A549 treated with AZD9567 at 1 μM for 4 hours (cell line): ENCODE results near the gene TMEM91. TPM values are rescaled to one million over a fixed set of nuclear protein-coding genes. Genes with fewer than 3 reads are reported as not detected.

Experiments used
- total RNA-seq: library from RNA; stranded (reverse); fragments of 200-300 nt; extraction: Qiagen RNA extraction; gene quantifications from 5 replicates; pipeline ENCODE4 v1.2.3, GENCODE V29; 2022; ENCODE audit not compliant: insufficient read depth

The TMEM91 gene
- total RNA-seq = 4.2 to 5.2 TPM (median 4.8 TPM) in 4 of 5 replicates, not detected in the other

DNA sequence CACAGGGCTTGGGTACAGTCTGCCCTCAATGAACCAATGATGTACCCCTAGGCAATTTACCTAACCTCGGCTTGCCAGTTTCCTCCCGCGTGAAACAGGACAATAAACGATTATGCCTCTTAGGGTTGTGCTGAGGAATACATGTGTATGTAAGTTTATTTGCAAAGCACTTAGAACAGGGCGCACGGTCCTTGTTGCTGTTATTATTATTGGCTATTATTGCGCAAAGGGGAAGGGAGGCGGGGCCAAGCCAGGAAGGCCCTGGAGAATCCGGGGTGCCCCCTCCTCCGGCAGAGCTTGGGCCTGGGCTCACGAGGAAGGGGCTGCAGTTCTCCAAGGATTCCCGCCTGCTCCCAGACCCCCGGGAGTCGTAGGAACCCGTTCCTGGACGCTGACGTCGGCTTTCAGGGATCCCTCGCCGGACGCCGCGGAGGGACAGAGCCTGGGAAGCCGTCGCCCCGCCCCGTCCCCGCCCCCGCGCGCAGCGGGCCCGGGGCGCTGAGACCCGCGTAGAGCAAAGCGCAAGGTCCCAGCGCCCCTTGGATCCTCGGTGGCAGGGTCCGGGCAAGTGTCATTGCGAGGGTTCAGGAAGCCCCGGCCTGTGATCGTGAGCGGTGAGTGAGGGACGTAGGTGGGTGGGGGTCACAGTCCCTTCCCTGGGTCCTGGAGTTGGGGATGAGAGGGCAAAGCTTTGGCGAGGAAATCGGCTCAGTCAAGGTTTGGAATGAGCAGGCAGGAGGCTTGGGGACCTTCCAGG, at the start of gene TMEM91:
Gene TMEM91 (plus strand): TSS at position 293 of the 757 bp plus-strand sequence. CDS start 1,777 bp downstream, outside the sequence.

DNA sequence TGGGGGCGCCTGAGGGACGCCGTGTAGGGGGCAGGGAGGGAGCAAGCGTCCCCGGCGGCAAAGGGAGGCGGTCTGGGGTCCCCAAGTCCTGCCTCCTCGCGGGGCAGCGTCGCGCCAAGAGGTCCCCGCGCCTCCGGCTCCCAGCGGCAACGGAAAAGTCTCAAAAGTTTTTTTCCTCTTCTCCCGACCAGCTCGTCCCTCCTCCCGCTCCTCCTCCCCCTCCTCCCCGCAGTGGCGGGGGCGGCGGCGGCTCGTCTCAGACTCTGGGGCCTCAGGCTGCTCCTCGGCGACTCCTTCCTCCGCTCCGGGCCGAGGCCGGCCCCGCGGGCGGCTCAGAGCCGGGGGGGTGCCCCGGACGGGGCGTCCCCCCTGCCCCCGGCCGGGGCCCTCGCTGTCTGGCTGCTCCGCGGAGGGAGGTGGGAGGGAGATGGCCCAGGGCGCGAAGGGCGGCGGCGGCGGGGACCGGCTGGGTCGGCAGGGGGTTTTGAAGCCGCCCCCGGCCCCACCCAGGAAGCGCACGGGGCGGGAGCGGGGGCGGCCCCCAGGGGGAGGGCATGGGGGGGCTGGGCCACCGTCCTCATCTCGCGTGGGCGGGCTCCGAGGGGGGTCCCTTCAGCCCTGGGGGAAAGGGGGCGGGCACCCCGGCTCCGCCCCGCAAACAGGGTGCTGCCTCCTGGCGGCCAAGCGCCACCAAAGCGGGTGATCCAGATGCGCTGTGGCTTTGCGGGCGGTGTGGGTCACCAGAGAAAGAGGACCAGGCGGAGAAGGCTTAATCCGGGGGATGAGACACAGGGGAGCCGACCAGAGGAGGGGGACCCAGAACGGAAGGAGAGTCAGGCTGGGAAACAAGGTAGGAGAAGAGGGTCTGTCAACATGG, 22.6 kb upstream of the TMEM91 start, which contains the start of gene TGFB1:
Gene TGFB1 (minus strand): TSS at position 457 of the 877 bp plus-strand sequence. CDS start 878 bp downstream, outside the sequence.

DNA sequence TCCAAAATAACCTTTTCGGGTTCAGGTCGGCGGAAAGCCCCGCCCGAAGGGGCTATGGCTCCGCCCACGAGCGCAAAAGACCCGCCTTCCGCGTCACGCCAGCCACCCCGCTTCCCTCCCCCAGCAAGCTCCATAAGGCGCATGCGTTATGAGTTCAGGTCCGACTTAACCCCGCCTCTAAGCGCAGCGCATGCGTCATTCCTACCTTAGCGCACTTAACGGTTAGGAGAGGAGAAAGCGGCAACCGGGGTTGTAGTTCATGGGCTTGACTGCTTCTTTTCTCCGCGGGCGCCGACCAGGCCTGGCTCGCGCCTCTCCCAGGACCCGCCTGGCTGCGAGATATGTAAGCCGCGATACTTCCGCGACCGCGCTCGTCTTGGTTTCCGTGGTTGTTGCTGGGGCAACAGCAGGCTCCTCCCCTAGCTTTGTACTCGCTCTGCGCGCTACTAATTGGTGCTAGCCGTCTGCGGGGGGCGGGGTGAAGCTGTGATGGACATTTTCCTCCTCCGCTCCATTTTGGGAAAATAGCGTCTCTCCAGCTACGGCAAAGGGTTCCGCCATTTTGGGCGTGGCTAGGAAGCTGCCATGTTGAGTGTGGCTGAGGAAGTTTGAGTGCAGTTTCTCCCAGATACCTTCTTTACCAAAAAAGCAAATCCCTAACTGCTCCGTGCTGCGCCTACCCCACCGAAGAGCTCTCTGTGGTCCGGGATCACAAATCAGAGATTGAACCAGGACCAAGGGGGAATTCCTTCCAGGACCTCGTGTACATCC, 12.4 kb upstream of the TMEM91 start, which contains the start of gene B9D2:
Gene B9D2 (minus strand): TSS at position 397 of the 771 bp plus-strand sequence. CDS start 630 bp downstream, outside the sequence.

DNA sequence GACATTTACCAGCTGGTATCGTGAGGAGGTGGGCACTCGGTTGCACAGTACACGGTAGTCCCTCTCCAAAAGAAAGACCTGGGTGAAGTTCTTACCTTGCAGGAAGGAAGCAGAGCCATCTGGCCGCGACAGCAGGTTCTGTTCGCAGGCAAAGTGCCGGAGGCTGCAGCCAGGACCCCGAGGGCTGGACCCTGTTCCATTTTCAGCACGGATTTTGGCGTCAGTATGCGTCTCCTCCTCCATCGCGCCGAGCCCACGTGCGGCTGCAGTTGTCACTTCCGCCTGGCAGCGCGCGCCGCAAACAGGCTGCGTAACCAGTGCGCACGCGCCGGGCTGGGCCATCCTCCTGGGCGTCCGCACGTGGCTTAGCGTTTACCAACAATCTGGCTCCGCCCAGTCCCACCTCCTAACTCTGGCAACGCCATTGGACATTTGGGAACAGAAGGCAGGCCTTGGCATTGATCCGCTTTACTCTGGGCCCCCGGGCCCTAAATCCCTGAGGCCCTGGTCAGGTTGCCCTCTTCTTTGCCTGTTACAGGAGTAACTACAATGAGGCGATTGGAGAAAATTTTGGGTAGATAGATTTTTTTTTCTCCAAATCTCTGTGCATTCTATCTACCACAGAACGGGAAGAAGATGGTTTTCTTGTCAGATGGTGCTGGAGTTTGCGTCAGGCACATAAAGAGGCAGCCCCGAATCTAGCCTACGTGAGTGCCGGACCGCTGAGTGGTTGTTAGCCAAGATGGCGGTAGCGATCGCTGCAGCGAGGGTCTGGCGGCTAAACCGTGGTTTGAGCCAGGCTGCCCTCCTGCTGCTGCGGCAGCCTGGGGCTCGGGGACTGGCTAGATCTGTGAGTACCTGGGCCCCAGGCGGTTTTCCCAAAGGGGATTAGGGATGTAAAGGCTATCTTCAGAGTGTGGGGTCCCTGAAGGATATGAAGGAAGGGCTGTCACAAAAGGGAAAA, 21.0 kb downstream of the TMEM91 start, which contains the start of the genes BCKDHA and EXOSC5:
Gene BCKDHA (plus strand): TSS at position 733 of the 964 bp plus-strand sequence. CDS start 10 bp downstream, at position 743.
Gene EXOSC5 (minus strand): TSS at position 274 of the 964 bp plus-strand sequence. CDS start 31 bp downstream, at position 243.

DNA sequence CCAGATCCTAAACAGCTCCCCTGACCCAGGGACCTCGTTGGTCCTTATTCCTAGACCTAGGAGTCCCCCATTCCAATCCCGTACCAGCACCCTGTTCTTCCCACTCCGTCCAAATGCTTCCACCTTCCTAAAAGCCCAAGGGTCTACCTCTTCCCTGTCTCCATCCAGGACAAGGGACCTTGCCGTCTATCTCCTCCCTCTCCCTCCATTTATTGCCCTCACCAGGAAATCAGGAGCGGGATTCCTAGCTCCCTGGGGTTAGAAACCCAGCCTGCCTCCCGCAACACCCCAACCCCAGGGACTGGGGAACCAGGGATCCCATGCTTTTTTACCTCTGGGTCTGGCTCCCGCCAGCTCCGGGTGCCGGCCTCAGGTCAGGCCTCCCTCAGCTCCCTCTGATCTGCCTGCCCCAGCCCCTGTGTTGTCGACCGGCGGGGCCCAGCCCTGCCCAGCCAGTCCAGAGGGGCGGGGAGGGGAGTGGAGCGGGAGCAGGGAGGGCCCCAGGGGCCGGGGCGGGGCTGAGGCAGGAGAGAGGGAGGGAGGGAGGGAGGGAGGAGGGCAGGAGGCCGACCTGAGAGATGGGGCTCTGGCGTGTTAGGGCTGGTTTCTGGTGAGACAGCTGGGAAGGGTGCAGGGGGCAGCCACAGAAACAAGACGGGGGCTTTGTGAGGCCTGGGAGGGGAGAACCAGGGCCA, 50.8 kb downstream of the TMEM91 start, which contains the start of gene B3GNT8:
Gene B3GNT8 (minus strand): TSS at position 423 of the 695 bp plus-strand sequence. CDS start 596 bp downstream, outside the sequence.

Other genes with a start within 250 kb of the TMEM91 start
- 16.2 to 26.6 TPM (median 20.5 TPM) in 5 replicates for gene CYP2S1, start 183.3 kb upstream of the TMEM91 start, total RNA-seq
- 96.3 to 114 TPM (median 102 TPM) in 5 replicates for gene AXL, start 157.3 kb upstream of the TMEM91 start, total RNA-seq
- 265 to 290 TPM (median 284 TPM) in 5 replicates for gene HNRNPUL1, start 112.2 kb upstream of the TMEM91 start, total RNA-seq
- gene CCDC97, start 66.4 kb upstream of the TMEM91 start, total RNA-seq = 33.1 to 46.8 TPM (median 41.2 TPM) in 5 replicates
- 108 to 152 TPM (median 138 TPM) in 5 replicates for gene TGFB1, start 22.6 kb upstream of the TMEM91 start, total RNA-seq
- 25.5 to 35.6 TPM (median 33.4 TPM) in 5 replicates for gene B9D2, start 12.4 kb upstream of the TMEM91 start, total RNA-seq
- 91.9 to 105 TPM (median 97.6 TPM) in 5 replicates for gene EXOSC5, start 20.8 kb downstream of the TMEM91 start, total RNA-seq
- 35.7 to 56.2 TPM (median 46.7 TPM) in 5 replicates for gene BCKDHA, start 21.3 kb downstream of the TMEM91 start, total RNA-seq
- 0.09 to 0.15 TPM (median 0.09 TPM) in 3 of 5 replicates, not detected in the others for gene B3GNT8, start 50.8 kb downstream of the TMEM91 start, total RNA-seq
- 101 to 123 TPM (median 113 TPM) in 5 replicates for gene DMAC2, start 63.4 kb downstream of the TMEM91 start, total RNA-seq
- gene ERICH4, start 66.6 kb downstream of the TMEM91 start, total RNA-seq = not detected in 5 replicates
- gene CEACAM21, start 199.6 kb downstream of the TMEM91 start, total RNA-seq = not detected in 5 replicates